NCI-H187 (cell line): ENCODE results near the gene LRRIQ4.

Experiments used
- DNase-seq, 2 experiments: peaks; one replicate each; lab custom pipeline; 2025; lab: John Stamatoyannopoulos, UW

LRRIQ4 gene

GRCh38 chr3:169809230-169809795, 3.4 kb upstream of the LRRIQ4 start:
- no peak for DNase-seq

- DNase-seq, result peak in 1 of 2 experiments; percentile 51
Observed at GRCh38 chr3:169811631-169812331, 889 bp upstream of the LRRIQ4 start.

- DNase-seq, result no peak
Observed at GRCh38 chr3:169813278-169813677, 608 bp downstream of the LRRIQ4 start.

GRCh38 chr3:169813757-169814517, 1.3 kb downstream of the LRRIQ4 start:
- DNase-seq, result no peak

GRCh38 chr3:169815590-169816150, 3.0 kb downstream of the LRRIQ4 start:
- peak in 1 of 2 experiments; percentile 2 for DNase-seq

- DNase-seq, result no peak
Observed at GRCh38 chr3:169818316-169818715, 5.6 kb downstream of the LRRIQ4 start.

- DNase-seq, result peak in 1 of 2 experiments; percentile 76
Observed at GRCh38 chr3:169822091-169822490, 9.4 kb downstream of the LRRIQ4 start.

- peak; percentile 74 to 76 for DNase-seq
Observed at GRCh38 chr3:169822540-169822939, 9.9 kb downstream of the LRRIQ4 start.

- DNase-seq, result no peak
Observed at GRCh38 chr3:169822983-169823382, 10.3 kb downstream of the LRRIQ4 start.

- DNase-seq, result no peak
Observed at GRCh38 chr3:169825316-169825715, 12.6 kb downstream of the LRRIQ4 start.

GRCh38 chr3:169827712-169828111, 15.0 kb downstream of the LRRIQ4 start:
- DNase-seq, result no peak

- no peak for DNase-seq
Observed at GRCh38 chr3:169835533-169835932, 22.9 kb downstream of the LRRIQ4 start.

- DNase-seq, result no peak
Observed at GRCh38 chr3:169836078-169836941, 23.6 kb downstream of the LRRIQ4 start.

- DNase-seq, result no peak
Observed at GRCh38 chr3:169836942-169837275, 24.2 kb downstream of the LRRIQ4 start.

- no peak for DNase-seq
Observed at GRCh38 chr3:169838511-169839030, 25.9 kb downstream of the LRRIQ4 start.

GRCh38 chr3:169841171-169841570, 28.5 kb downstream of the LRRIQ4 start:
- no peak for DNase-seq

GRCh38 chr3:169842960-169843359, 30.3 kb downstream of the LRRIQ4 start:
- no peak for DNase-seq

- no peak for DNase-seq
Observed at GRCh38 chr3:169846458-169847193, 34.0 kb downstream of the LRRIQ4 start.

GRCh38 chr3:169847896-169848295, 35.2 kb downstream of the LRRIQ4 start:
- peak; percentile 48 to 89 for DNase-seq

- DNase-seq, result no peak
Observed at GRCh38 chr3:169848741-169849140, 36.1 kb downstream of the LRRIQ4 start.

GRCh38 chr3:169850618-169851017, 37.9 kb downstream of the LRRIQ4 start:
- no peak for DNase-seq
